CD4-positive, alpha-beta memory T cell (primary cell): ENCODE measurements around the gene ZNF625. TPM values are rescaled to one million over a fixed set of nuclear protein-coding genes. Genes with fewer than 3 reads are reported as not detected.
"Not testable (repeated sequence)": the region's sequence is repeated elsewhere in the genome, so short reads cannot be mapped to it uniquely, and the experiment has no call there.

Experiments
- CTCF ChIA-PET: fragments of 350-600 bp; sonication (Branson Sonifier 250); formaldehyde crosslinking; loops from one replicate; lab custom pipeline; 2021; ENCODE audit warnings: inconsistent platforms; ENCODE audit not compliant: partially characterized antibody; lab: Charles Lee
- POLR2A ChIA-PET: fragments of 350-600 bp; sonication (Branson Sonifier 250); formaldehyde crosslinking; loops from one replicate; lab custom pipeline; 2021; ENCODE audit not compliant: partially characterized antibody; lab: Charles Lee
- DNase-seq, 5 donors: peaks; one replicate each; pipeline versions ENCODE4 v3.0.0 to v3.0.0-alpha.2; 2020 to 2022; ENCODE audit warnings: mixed read lengths in 1 of 5
- H3K27ac ChIP-seq: one replicate; pipeline ENCODE4 v1.7.0; 2013; ENCODE audit warnings: low read depth, low read length
- H3K27me3 ChIP-seq: 2 replicates; pipeline ENCODE4 v1.7.0; 2013; ENCODE audit warnings: mild to moderate bottlenecking, low read length, moderate library complexity; ENCODE audit not compliant: insufficient read depth
- H3K36me3 ChIP-seq: 2 replicates; pipeline ENCODE4 v1.7.0; 2013; ENCODE audit warnings: mild to moderate bottlenecking, low read length, moderate library complexity; ENCODE audit not compliant: insufficient read depth
- H3K4me1 ChIP-seq: 2 replicates; pipeline ENCODE4 v1.7.0; 2013; ENCODE audit warnings: mild to moderate bottlenecking, low read length, moderate library complexity; ENCODE audit not compliant: insufficient read depth
- H3K4me3 ChIP-seq, 2 donors: one replicate each; pipeline ENCODE4 v1.7.0; 2013; ENCODE audit warnings: low read length in 2 of 2, mild to moderate bottlenecking in 1 of 2
- H3K9me3 ChIP-seq, 2 donors: one replicate each; pipeline ENCODE4 v1.7.0; 2013; ENCODE audit warnings: low read length in 2 of 2, control low read depth in 1 of 2; ENCODE audit not compliant: control insufficient read depth in 1 of 2
- H3K27ac Mint-ChIP-seq, 7 donors: one replicate each; pipeline ENCODE4 v1.8.0; 2020 to 2021; ENCODE audit warnings: mixed read lengths in 7 of 7, mild to moderate bottlenecking in 6 of 7, inconsistent platforms in 3 of 7, moderate library complexity in 3 of 7
- H3K27me3 Mint-ChIP-seq, 2 donors: one replicate each; pipeline ENCODE4 v1.8.0; 2020 to 2021; ENCODE audit warnings: mixed read lengths in 2 of 2
- H3K36me3 Mint-ChIP-seq, 2 donors: one replicate each; pipeline ENCODE4 v1.8.0; 2020 to 2021; ENCODE audit warnings: mixed read lengths in 2 of 2, inconsistent platforms in 1 of 2, mild to moderate bottlenecking in 1 of 2
- H3K4me1 Mint-ChIP-seq, 4 donors: one replicate each; pipeline ENCODE4 v1.8.0; 2020 to 2021; ENCODE audit warnings: mixed read lengths in 4 of 4, mild to moderate bottlenecking in 1 of 4
- H3K4me3 Mint-ChIP-seq, 8 donors: one replicate each; pipeline ENCODE4 v1.8.0; 2020 to 2021; ENCODE audit warnings: mixed read lengths in 8 of 8, mild to moderate bottlenecking in 7 of 8, moderate library complexity in 6 of 8, inconsistent platforms in 3 of 8
- H3K9me3 Mint-ChIP-seq, 8 donors: one replicate each; pipeline ENCODE4 v1.8.0; 2020 to 2021; ENCODE audit warnings: mixed read lengths in 8 of 8, mild to moderate bottlenecking in 5 of 8, inconsistent platforms in 3 of 8, moderate library complexity in 1 of 8
- intact Hi-C: fragments of 100-400 bp; cut with micrococcal nuclease; formaldehyde crosslinking; loops from one replicate; pipeline ENCODE4 v1.15.1; 2023
- polyA plus RNA-seq, 2 donors: library from polyadenylated mRNA; unstranded; fragments of 300-500 nt; fragmentation: Illumina TruSeq; gene quantifications; one replicate each; pipeline ENCODE4 v1.2.3, GENCODE V29; 2021
- total RNA-seq, 2 experiments: library from RNA; stranded (reverse); gene quantifications; one replicate each; pipeline ENCODE4 v1.2.3, GENCODE V29; 2021

Gene ZNF625
- total and polyA plus RNA-seq, 4 experiments from 2014 or later: 0.52 to 2.6 (median 2.1) TPM; not detected in 1

GRCh38 chr19:12111943-12112637 lies 44.4 kb downstream of the ZNF625 start:
- Mint-ChIP-seq H3K9me3 (peaks cover 3 to 43% (median 17%) of the 10 kb centered on the region in 8 donors), H3K27ac (no peak overlapping the region), H3K27me3 (no peaks in the 10 kb centered on the region), H3K4me1 (no peaks in the 10 kb centered on the region), H3K4me3 (no peak overlapping the region), H3K36me3 (no peaks in the 10 kb centered on the region)
- no peaks in the 10 kb centered on the region for H3K36me3 ChIP-seq
- CTCF ChIA-PET: no interaction called here
- intact Hi-C loops: no loop called here
- no peak for DNase-seq
- H3K27ac ChIP-seq: no peak overlapping the region
- POLR2A ChIA-PET: no interaction called here
- H3K9me3 ChIP-seq: no peaks in the 10 kb centered on the region
- H3K4me3 ChIP-seq: no peak overlapping the region
- no peaks in the 10 kb centered on the region for H3K27me3 ChIP-seq
- H3K4me1 ChIP-seq: no peaks in the 10 kb centered on the region

DNA sequence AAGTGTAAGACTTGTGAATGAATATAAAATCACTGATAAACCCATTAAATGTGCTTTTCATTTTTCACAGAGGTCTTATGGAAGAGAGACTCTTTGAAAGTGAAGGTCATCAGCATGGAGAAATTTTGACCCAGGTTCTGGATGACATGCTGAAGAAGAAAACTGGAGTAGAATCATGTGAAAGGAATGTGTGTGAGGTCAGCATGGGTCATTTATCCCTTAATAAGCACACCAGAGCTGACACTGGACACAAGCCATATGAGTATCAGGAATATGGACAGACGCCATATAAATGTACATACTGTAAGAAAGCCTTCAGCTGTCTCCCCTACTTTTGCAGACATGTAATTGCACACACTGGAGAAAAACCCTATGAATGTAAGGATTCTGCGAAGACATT lies 45.4 kb downstream of the ZNF625 start:
- Mint-ChIP-seq H3K27ac (no peak overlapping the region), H3K36me3 (no peaks in the 10 kb centered on the region), H3K4me1 (no peaks in the 10 kb centered on the region), H3K9me3 (peaks cover 3 to 43% (median 14%) of the 10 kb centered on the region in 8 donors), H3K4me3 (no peak overlapping the region), H3K27me3 (no peaks in the 10 kb centered on the region)
- H3K27me3 ChIP-seq: no peaks in the 10 kb centered on the region
- ChIA-PET CTCF (no interaction called here), POLR2A (no interaction called here)
- H3K4me3 ChIP-seq: no peak overlapping the region
- no peak for DNase-seq
- no peaks in the 10 kb centered on the region for H3K36me3 ChIP-seq
- no peaks in the 10 kb centered on the region for H3K4me1 ChIP-seq
- intact Hi-C loops: no loop called here
- no peak overlapping the region for H3K27ac ChIP-seq
- no peaks in the 10 kb centered on the region for H3K9me3 ChIP-seq

GRCh38 chr19:12103909-12104308 lies 52.6 kb downstream of the ZNF625 start:
- intact Hi-C loops, H3K4me1 Mint-ChIP-seq, H3K9me3 ChIP-seq, H3K4me1 ChIP-seq, POLR2A ChIA-PET, H3K36me3 Mint-ChIP-seq, H3K27me3 ChIP-seq, DNase-seq, H3K4me3 ChIP-seq, H3K36me3 ChIP-seq, H3K27ac Mint-ChIP-seq, H3K27ac ChIP-seq, H3K4me3 Mint-ChIP-seq, H3K27me3 Mint-ChIP-seq: not testable (repeated sequence)
- CTCF ChIA-PET: interaction anchor here (1.2 kb wide), 1 partner anchor 37 kb away, joined by 3 read pairs; no protein-coding TSS in a partner anchor
- peaks cover 0 to 17% (median 6%) of the 10 kb centered on the region in 8 donors for H3K9me3 Mint-ChIP-seq

DNA sequence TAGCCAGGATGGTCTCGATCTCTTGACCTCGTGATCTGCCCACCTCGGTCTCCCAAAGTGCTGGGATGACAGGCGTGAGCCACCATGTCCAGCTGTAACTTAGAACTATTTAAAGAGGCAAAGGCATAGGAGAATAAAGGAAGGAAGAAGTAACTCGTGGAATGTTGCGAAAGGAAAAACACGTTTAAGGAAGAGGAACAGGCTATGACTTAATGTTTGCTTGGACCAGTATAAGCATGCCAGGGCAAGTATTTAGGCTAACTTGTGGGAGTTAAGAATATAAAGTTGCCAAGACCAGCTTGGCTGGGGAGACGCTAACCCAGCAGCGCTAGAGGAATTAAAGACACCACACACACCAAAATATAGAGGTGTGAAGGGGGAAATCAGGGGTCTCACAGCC lies 58.5 kb downstream of the ZNF625 start:
- Mint-ChIP-seq H3K36me3 (no peaks in the 10 kb centered on the region), H3K4me1 (peaks cover 0 to 3% (median 2%) of the 10 kb centered on the region in 4 donors), H3K27ac (no peak overlapping the region), H3K27me3 (peaks cover 4 to 10% of the 10 kb centered on the region in 2 donors), H3K9me3 (peaks cover 0 to 22% (median 10%) of the 10 kb centered on the region in 8 donors), H3K4me3 (no peak overlapping the region)
- no peak overlapping the region for H3K27ac ChIP-seq
- no peak overlapping the region for H3K4me3 ChIP-seq
- intact Hi-C loops: no loop called here
- ChIA-PET CTCF (interaction anchor here (0.6 kb wide), 1 partner anchor 273 kb away, joined by 4 read pairs; no protein-coding TSS in a partner anchor), POLR2A (no interaction called here)
- no peak for DNase-seq
- H3K4me1 ChIP-seq: peaks cover 2% of the 10 kb centered on the region
- H3K27me3 ChIP-seq: no peaks in the 10 kb centered on the region
- no peaks in the 10 kb centered on the region for H3K9me3 ChIP-seq
- no peaks in the 10 kb centered on the region for H3K36me3 ChIP-seq

GRCh38 chr19:12095111-12095790 lies 61.3 kb downstream of the ZNF625 start:
- H3K9me3 ChIP-seq: no peaks in the 10 kb centered on the region
- H3K4me3 ChIP-seq: no peak overlapping the region
- no peaks in the 10 kb centered on the region for H3K36me3 ChIP-seq
- no peak overlapping the region for H3K27ac ChIP-seq
- ChIA-PET POLR2A (no interaction called here), CTCF (no interaction called here)
- peaks cover 10 to 22% of the 10 kb centered on the region in 2 donors for H3K27me3 Mint-ChIP-seq
- DNase-seq: no peak
- peaks cover 6% of the 10 kb centered on the region for H3K4me1 ChIP-seq
- intact Hi-C loops: no loop called here
- no peak overlapping the region for H3K4me3 Mint-ChIP-seq
- no peak overlapping the region for H3K27ac Mint-ChIP-seq
- no peaks in the 10 kb centered on the region for H3K27me3 ChIP-seq
- peaks cover 0 to 22% (median 7%) of the 10 kb centered on the region in 8 donors for H3K9me3 Mint-ChIP-seq
- H3K36me3 Mint-ChIP-seq: no peaks in the 10 kb centered on the region
- H3K4me1 Mint-ChIP-seq: peaks cover 2 to 16% (median 11%) of the 10 kb centered on the region in 4 donors

Other genes starting within 250 kb of the ZNF625 start
- 10 to 100 TPM; 24.9 to 25.6 TPM for gene ZNF700, start 231.6 kb downstream of the ZNF625 start, total RNA-seq
- gene ZNF700, start 231.6 kb downstream of the ZNF625 start, polyA plus RNA-seq: 1 to 10 TPM; 3.2 to 5.6 TPM
- 10 to 100 TPM; 14.3 to 16.4 TPM for gene ZNF763, start 191.7 kb downstream of the ZNF625 start, total RNA-seq
- 1 to 10 TPM; 2.6 to 3.7 TPM for gene ZNF763, start 191.7 kb downstream of the ZNF625 start, polyA plus RNA-seq
- under 1 TPM; 0.38 to 0.44 TPM for gene ZNF433, start 121.1 kb downstream of the ZNF625 start, total RNA-seq
- gene ZNF433, start 121.1 kb downstream of the ZNF625 start, polyA plus RNA-seq: 1 to 10 TPM in 1 of 2 donors, under 1 TPM in 1; 0.98 to 2.2 TPM
- not detected for gene ZNF878, start 103.8 kb downstream of the ZNF625 start, total RNA-seq
- gene ZNF878, start 103.8 kb downstream of the ZNF625 start, polyA plus RNA-seq: not detected
- 1 to 10 TPM; 8.8 to 9.8 TPM for gene ZNF844, start 92.0 kb downstream of the ZNF625 start, total RNA-seq
- 1 to 10 TPM; 2.3 to 3.2 TPM for gene ZNF844, start 92.0 kb downstream of the ZNF625 start, polyA plus RNA-seq
- gene ZNF20, start 16.4 kb downstream of the ZNF625 start, total RNA-seq: 1 to 10 TPM; 4.0 to 7.4 TPM
- gene ZNF20, start 16.4 kb downstream of the ZNF625 start, polyA plus RNA-seq: 1 to 10 TPM; 1.6 to 2.2 TPM
- 10 to 100 TPM; 26.9 to 32.8 TPM for gene ZNF136, start 6.4 kb upstream of the ZNF625 start, total RNA-seq
- 10 to 100 TPM; 17.0 to 18.5 TPM for gene ZNF136, start 6.4 kb upstream of the ZNF625 start, polyA plus RNA-seq
- gene ZNF44, start 138.1 kb upstream of the ZNF625 start, total RNA-seq: 10 to 100 TPM; 62.2 TPM
- gene ZNF44, start 138.1 kb upstream of the ZNF625 start, polyA plus RNA-seq: 10 to 100 TPM; 27.9 to 43.9 TPM
- gene ZNF563, start 176.9 kb upstream of the ZNF625 start, total RNA-seq: 10 to 100 TPM; 15.0 to 15.6 TPM
- gene ZNF563, start 176.9 kb upstream of the ZNF625 start, polyA plus RNA-seq: 1 to 10 TPM; 5.4 to 6.9 TPM
- 1 to 10 TPM; 2.5 to 3.8 TPM for gene ZNF442, start 208.9 kb upstream of the ZNF625 start, total RNA-seq
- gene ZNF442, start 208.9 kb upstream of the ZNF625 start, polyA plus RNA-seq: 1 to 10 TPM in 1 of 2 donors, under 1 TPM in 1; 0.75 to 1.4 TPM
- 10 to 100 TPM; 10.1 to 10.3 TPM for gene ZNF799, start 244.5 kb upstream of the ZNF625 start, total RNA-seq
- gene ZNF799, start 244.5 kb upstream of the ZNF625 start, polyA plus RNA-seq: 1 to 10 TPM; 6.3 to 6.6 TPM